AG09319 (cell line): ENCODE results near the gene SLIT1.

Experiments
- DNase-seq: peaks from one replicate; pipeline ENCODE4 v3.0.0-alpha.2; 2010; ENCODE audit warnings: low read depth; ENCODE audit errors: extremely low read depth
- TF ChIP-seq, protein P1 (sequence below): IDR thresholded peaks from 2 replicates; pipeline ENCODE4 v1.5.1; 2011; ENCODE audit warnings: low read depth, mild to moderate bottlenecking, inconsistent platforms, low read length, moderate library complexity

The SLIT1 gene

GRCh38 chr10:97179311-97179710 is 6.4 kb downstream of the SLIT1 start:
- TF ChIP-seq, protein P1, sequence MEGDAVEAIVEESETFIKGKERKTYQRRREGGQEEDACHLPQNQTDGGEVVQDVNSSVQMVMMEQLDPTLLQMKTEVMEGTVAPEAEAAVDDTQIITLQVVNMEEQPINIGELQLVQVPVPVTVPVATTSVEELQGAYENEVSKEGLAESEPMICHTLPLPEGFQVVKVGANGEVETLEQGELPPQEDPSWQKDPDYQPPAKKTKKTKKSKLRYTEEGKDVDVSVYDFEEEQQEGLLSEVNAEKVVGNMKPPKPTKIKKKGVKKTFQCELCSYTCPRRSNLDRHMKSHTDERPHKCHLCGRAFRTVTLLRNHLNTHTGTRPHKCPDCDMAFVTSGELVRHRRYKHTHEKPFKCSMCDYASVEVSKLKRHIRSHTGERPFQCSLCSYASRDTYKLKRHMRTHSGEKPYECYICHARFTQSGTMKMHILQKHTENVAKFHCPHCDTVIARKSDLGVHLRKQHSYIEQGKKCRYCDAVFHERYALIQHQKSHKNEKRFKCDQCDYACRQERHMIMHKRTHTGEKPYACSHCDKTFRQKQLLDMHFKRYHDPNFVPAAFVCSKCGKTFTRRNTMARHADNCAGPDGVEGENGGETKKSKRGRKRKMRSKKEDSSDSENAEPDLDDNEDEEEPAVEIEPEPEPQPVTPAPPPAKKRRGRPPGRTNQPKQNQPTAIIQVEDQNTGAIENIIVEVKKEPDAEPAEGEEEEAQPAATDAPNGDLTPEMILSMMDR = no peak
- no peak for DNase-seq

GRCh38 chr10:97178074-97178473 is 7.7 kb downstream of the SLIT1 start:
- DNase-seq = no peak
- TF ChIP-seq, protein P1 = no peak

- TF ChIP-seq, protein P1 = no peak
- no peak for DNase-seq
These were observed 9.5 kb downstream of the SLIT1 start for GRCh38 chr10:97176226-97176625.

DNA sequence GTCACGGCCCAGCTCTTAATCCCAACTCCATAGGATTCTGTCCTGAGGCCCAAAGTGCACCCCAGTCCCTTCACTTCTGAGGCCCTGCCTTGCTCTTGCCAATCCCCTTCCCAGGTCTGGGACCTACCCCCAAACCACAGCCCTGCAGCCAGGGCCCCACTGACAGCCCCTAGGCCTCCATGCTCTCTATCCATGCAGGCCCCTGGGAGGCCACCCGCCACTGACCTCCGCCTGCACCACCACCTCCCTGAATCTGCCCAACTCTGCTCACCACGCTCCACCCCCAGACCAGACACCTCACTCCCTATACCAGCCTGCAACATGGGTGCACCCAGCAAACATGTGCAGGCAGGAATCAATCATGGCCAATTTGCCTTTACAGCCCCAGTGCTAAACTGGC is 10.2 kb downstream of the SLIT1 start:
- TF ChIP-seq, protein P1 = no peak
- no peak for DNase-seq

DNA sequence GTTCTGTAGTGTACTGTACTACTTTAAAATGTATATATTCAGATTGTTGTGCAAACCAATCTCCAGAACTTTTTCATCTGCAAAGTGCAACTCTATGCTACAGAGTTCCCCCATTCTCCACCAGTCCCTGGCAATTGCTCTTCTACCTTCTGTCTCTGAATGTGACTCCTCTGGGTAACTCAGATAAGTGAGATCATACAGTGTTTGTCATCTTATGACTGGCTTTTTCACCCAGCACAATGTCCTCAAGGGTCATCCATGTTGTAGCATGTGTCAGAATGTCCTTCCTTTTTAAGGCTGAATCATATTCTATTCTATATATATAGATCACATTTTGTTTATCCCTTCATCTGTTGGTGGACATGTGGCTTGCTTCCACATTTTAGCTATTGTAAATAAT is 10.8 kb downstream of the SLIT1 start:
- TF ChIP-seq, protein P1 = no peak
- DNase-seq = no peak

DNA sequence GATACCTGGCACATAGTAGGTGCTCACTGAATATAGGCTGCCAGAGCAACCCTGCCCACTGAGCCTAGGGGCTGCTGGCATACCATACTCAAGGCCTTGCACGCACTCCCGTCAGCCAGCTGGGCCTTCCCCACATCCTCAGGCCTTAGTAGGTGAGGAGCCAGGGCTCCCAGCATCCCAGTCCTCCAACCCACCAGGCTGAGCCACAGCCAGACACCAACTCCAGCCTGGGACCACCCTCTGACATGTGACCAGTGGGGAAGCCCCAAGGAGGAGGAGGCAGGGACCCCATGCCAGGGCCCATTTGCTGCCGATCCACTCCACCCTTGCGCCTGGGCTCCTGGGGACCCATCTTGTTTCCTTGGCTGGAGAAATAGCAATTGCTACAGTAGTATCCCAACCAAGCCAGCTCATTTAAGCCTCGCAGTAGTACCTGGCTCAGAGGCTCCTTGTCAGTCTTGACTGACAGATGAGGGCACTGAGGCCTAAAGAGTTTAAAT is 11.4 kb downstream of the SLIT1 start:
- TF ChIP-seq, protein P1 = no peak
- no peak for DNase-seq

DNA sequence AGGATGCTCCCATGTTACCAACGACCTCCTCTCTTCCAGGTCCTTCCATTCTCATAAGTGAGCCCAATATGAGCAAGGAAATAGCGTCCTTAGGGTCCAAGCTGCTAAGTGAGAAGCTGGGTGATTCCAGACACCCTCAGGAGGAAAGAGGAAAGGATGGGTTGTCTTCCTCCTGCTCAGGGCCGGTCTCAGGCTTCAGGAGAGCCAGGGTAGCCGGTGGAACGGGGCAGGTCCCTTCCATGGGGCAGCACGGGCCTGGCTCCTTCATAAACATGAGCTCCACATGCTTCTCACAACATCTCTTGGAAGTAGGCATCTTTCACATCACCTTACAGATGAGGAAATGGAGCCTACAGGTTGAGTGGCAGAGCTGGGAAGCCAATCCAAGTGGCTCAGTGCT is 12.7 kb downstream of the SLIT1 start:
- DNase-seq = no peak
- TF ChIP-seq, protein P1 = no peak
